H1 (cell line): ENCODE data around the gene CHN2. TPM values are rescaled to one million over a fixed set of nuclear protein-coding genes. Genes with fewer than 3 reads are reported as not detected.

ENCODE experiments used
- CTCF ChIA-PET: fragments of 300-600 bp; sonication (Branson Sonifier 250); formaldehyde crosslinking; loops from one replicate; lab custom pipeline; 2021; ENCODE audit not compliant: partially characterized antibody; lab: Charles Lee
- POLR2A ChIA-PET: fragments of 300-600 bp; sonication (Branson Sonifier 250); formaldehyde crosslinking; loops from one replicate; lab custom pipeline; 2021; ENCODE audit warnings: inconsistent platforms; ENCODE audit not compliant: partially characterized antibody; lab: Charles Lee
- DNase-seq, 2 experiments: peaks; one replicate each; pipeline versions ENCODE4 v3.0.0 to v3.0.0-alpha.2; 2010 to 2022; ENCODE audit warnings: low spot score in 2 of 2, low read depth in 1 of 2, mixed read lengths in 1 of 2
- FAIRE-seq: peaks from 2 replicates; lab custom pipeline; 2011; peaks lifted over from hg19 to GRCh38; lab: Jason Lieb, UNC
- H2AFZ ChIP-seq: 2 replicates; pipeline ENCODE4 v1.8.1; 2012; ENCODE audit warnings: low read length, inconsistent platforms
- H2AK5ac ChIP-seq: 2 replicates; pipeline ENCODE4 v1.6.1; 2013; ENCODE audit warnings: low read depth, low read length
- H2BK120ac ChIP-seq: replicated peaks from 2 replicates; pipeline ENCODE3; 2013; ENCODE audit warnings: low read depth, low read length, inconsistent platforms
- H2BK12ac ChIP-seq: 2 replicates; pipeline ENCODE4 v1.6.1; 2013; ENCODE audit warnings: low read depth, low read length
- H2BK15ac ChIP-seq: 2 replicates; pipeline ENCODE4 v1.6.1; 2013; ENCODE audit warnings: low read length
- H2BK20ac ChIP-seq: 2 replicates; pipeline ENCODE4 v1.6.1; 2013; ENCODE audit warnings: low read length
- H2BK5ac ChIP-seq: 2 replicates; pipeline ENCODE4 v1.6.1; 2013; ENCODE audit warnings: low read depth, low read length
- H3K14ac ChIP-seq: 2 replicates; pipeline ENCODE4 v1.6.1; 2013; ENCODE audit warnings: inconsistent platforms; ENCODE audit not compliant: insufficient read length
- H3K18ac ChIP-seq: 2 replicates; pipeline ENCODE4 v1.6.1; 2013; ENCODE audit warnings: low read length; ENCODE audit errors: extremely low read depth
- H3K23ac ChIP-seq: 2 replicates; pipeline ENCODE4 v1.6.1; 2013; ENCODE audit warnings: inconsistent platforms; ENCODE audit not compliant: insufficient read length
- H3K23me2 ChIP-seq: 2 replicates; pipeline ENCODE4 v1.6.1; 2013; ENCODE audit warnings: low read depth, low read length
- H3K27ac ChIP-seq: 2 replicates; pipeline ENCODE4 v1.6.1; 2011; ENCODE audit warnings: low read depth, low read length, inconsistent platforms
- H3K27me3 ChIP-seq, 4 experiments: replicated peaks in 1 of 4; 1 replicate in 1 of 4; 2 replicates in 3 of 4; pipeline versions ENCODE4 v1.6.1 to v1.8.1; 2011 to 2013; ENCODE audit warnings: low read length in 3 of 4, mild to moderate bottlenecking in 3 of 4, inconsistent platforms in 2 of 4, mixed read lengths in 2 of 4, moderate library complexity in 1 of 4; ENCODE audit not compliant: control insufficient read depth in 3 of 4, insufficient read depth in 3 of 4; ENCODE audit errors: extremely low read depth in 1 of 4
- H3K36me3 ChIP-seq, 4 experiments: 2 replicates each; pipeline versions ENCODE4 v1.6.1 to v1.8.1; 2011 to 2013; ENCODE audit warnings: mild to moderate bottlenecking in 4 of 4, low read length in 3 of 4, moderate library complexity in 2 of 4, control low read depth in 1 of 4, inconsistent platforms in 1 of 4; ENCODE audit not compliant: insufficient read depth in 4 of 4, control insufficient read depth in 2 of 4
- H3K4ac ChIP-seq: replicated peaks from 2 replicates; pipeline ENCODE3; 2013; ENCODE audit warnings: low read length, low read depth, mixed read lengths, inconsistent platforms; ENCODE audit not compliant: insufficient read length
- H3K4me1 ChIP-seq, 4 experiments: replicated peaks in 1 of 4; 1 replicate in 1 of 4; 2 replicates in 3 of 4; pipeline versions ENCODE4 v1.6.1 to v1.8.1; 2011 to 2013; ENCODE audit warnings: low read length in 3 of 4, inconsistent platforms in 2 of 4, mixed read lengths in 1 of 4; ENCODE audit not compliant: insufficient read depth in 4 of 4, control insufficient read depth in 3 of 4
- H3K4me2 ChIP-seq, 2 experiments: 2 replicates each; pipeline versions ENCODE4 v1.6.1 to v1.8.1; 2011 to 2013; ENCODE audit warnings: low read depth in 2 of 2, low read length in 2 of 2, control low read depth in 1 of 2, inconsistent platforms in 1 of 2, mild to moderate bottlenecking in 1 of 2; ENCODE audit not compliant: insufficient read depth in 1 of 2
- H3K4me3 ChIP-seq, 4 experiments: fragments of 200-600, 300-600 bp in 1 of 4; sonication (generic), shearing (Covaris generic), sonication (Bioruptor Twin) in 1 of 4; 2 replicates each; pipeline versions ENCODE4 v1.5.1 to v1.8.1; 2011 to 2016; ENCODE audit warnings: low read length in 4 of 4, low read depth in 3 of 4, control low read depth in 2 of 4, inconsistent platforms in 2 of 4, mild to moderate bottlenecking in 2 of 4, mixed read lengths in 1 of 4, moderate library complexity in 1 of 4; ENCODE audit not compliant: insufficient read depth in 2 of 4; ENCODE audit errors: extremely low read depth in 1 of 4
- H3K56ac ChIP-seq: replicated peaks from 2 replicates; pipeline ENCODE3; 2013; ENCODE audit warnings: low read depth, mild to moderate bottlenecking, mixed read lengths, low read length, inconsistent platforms; ENCODE audit not compliant: insufficient read length
- H3K79me1 ChIP-seq: 2 replicates; pipeline ENCODE4 v1.6.1; 2013; ENCODE audit warnings: low read depth, low read length, control low read depth
- H3K79me2 ChIP-seq, 2 experiments: 2 replicates each; pipeline versions ENCODE4 v1.6.1 to v1.8.1; 2012 to 2013; ENCODE audit warnings: low read length in 2 of 2, mild to moderate bottlenecking in 2 of 2, inconsistent platforms in 1 of 2; ENCODE audit not compliant: insufficient read depth in 2 of 2, control insufficient read depth in 1 of 2
- H3K9ac ChIP-seq, 4 experiments: replicated peaks in 1 of 4; 1 replicate in 1 of 4; 2 replicates in 3 of 4; pipeline versions ENCODE4 v1.6.1 to v1.8.1; 2011 to 2013; ENCODE audit warnings: low read depth in 3 of 4, low read length in 3 of 4, control low read depth in 2 of 4, mild to moderate bottlenecking in 2 of 4, moderate library complexity in 2 of 4, inconsistent platforms in 1 of 4; ENCODE audit errors: extremely low read depth in 1 of 4
- H3K9me3 ChIP-seq, 2 experiments: 2 replicates each; pipeline versions ENCODE4 v1.6.1 to v1.8.1; 2012 to 2013; ENCODE audit warnings: mild to moderate bottlenecking in 2 of 2, moderate library complexity in 2 of 2, control low read depth in 1 of 2, inconsistent platforms in 1 of 2, low read depth in 1 of 2, low read length in 1 of 2, mixed read lengths in 1 of 2; ENCODE audit not compliant: insufficient read depth in 2 of 2
- H4K20me1 ChIP-seq, 2 experiments: replicated peaks in 1 of 2; 2 replicates each; pipeline versions ENCODE3 to v1.8.1; 2011 to 2013; ENCODE audit warnings: inconsistent platforms in 2 of 2, low read length in 2 of 2, mild to moderate bottlenecking in 1 of 2; ENCODE audit not compliant: insufficient read depth in 2 of 2, control insufficient read depth in 1 of 2
- H4K5ac ChIP-seq: 2 replicates; pipeline ENCODE4 v1.6.1; 2013; ENCODE audit warnings: low read length, low read depth, mixed read lengths, inconsistent platforms; ENCODE audit not compliant: insufficient read length
- H4K8ac ChIP-seq: 2 replicates; pipeline ENCODE4 v1.8.0; 2013; ENCODE audit warnings: mild to moderate bottlenecking, moderate library complexity, low read length, inconsistent platforms; ENCODE audit not compliant: insufficient read depth; ENCODE audit errors: extremely low read depth
- H4K91ac ChIP-seq: replicated peaks from 2 replicates; pipeline ENCODE3; 2013; ENCODE audit warnings: low read length, mixed read lengths, inconsistent platforms; ENCODE audit not compliant: insufficient read length
- CEBPB ChIP-seq: IDR thresholded peaks from 2 replicates; pipeline ENCODE4 v1.6.1; 2012; ENCODE audit warnings: low read depth, low read length
- CHD2 ChIP-seq: IDR thresholded peaks from 2 replicates; pipeline ENCODE4 v1.6.1; 2012; ENCODE audit warnings: low read length, improper control_type of control experiment
- CTBP2 ChIP-seq: IDR thresholded peaks from 2 replicates; pipeline ENCODE4 v1.7.0; 2011; ENCODE audit warnings: borderline replicate concordance, mild to moderate bottlenecking, moderate library complexity, mixed read lengths, low read length; ENCODE audit not compliant: insufficient read depth, insufficient read length
- KDM5A ChIP-seq: fragments of 200-600 bp; IDR thresholded peaks from 2 replicates; pipeline ENCODE4 v1.7.1; 2012; ENCODE audit warnings: mild to moderate bottlenecking, low read length, inconsistent platforms, mixed read lengths
- MAFK ChIP-seq: IDR thresholded peaks from 2 replicates; pipeline ENCODE4 v1.6.1; 2012; ENCODE audit warnings: low read depth, mild to moderate bottlenecking, improper control_type of control experiment, low read length
- SP1 ChIP-seq: IDR thresholded peaks from 2 replicates; pipeline ENCODE4 v1.6.1; 2011; ENCODE audit warnings: low read depth, low read length
- WGBS, 2 experiments: shearing (Covaris generic) in 1 of 2; methylation state at CpG; one replicate each; pipeline versions ENCODE4 v1.1.6 to v1.1.7; 2013 to 2015; ENCODE audit warnings: low lambda C conversion rate in 2 of 2, mixed read lengths in 2 of 2, inconsistent platforms in 1 of 2, low coverage in 1 of 2, missing lambda C conversion rate in 1 of 2; ENCODE audit not compliant: insufficient replicate concordance in 2 of 2, insufficient coverage in 1 of 2, insufficient read length in 1 of 2; ENCODE audit errors: extremely low coverage in 1 of 2, missing lambda C conversion rate in 1 of 2; 5-methylcytosine and 5-hydroxymethylcytosine counted together
- polyA plus RNA-seq, 7 experiments: library from polyadenylated mRNA; depleted of rRNA in 3 of 7; stranded (reverse) in 5 of 7; unstranded in 2 of 7; fragments of >200 nt in 5 of 7; fragments of 200-250 nt in 2 of 7; gene quantifications; 1 replicate in 5 of 7; 2 replicates in 1 of 7; 4 replicates in 1 of 7; pipeline versions ENCODE4 v1.2.1 to v1.2.3, GENCODE V29; 2011 to 2013; ENCODE audit warnings: missing spikeins in 2 of 7, mixed read lengths in 2 of 7
- total RNA-seq: library from RNA; stranded (reverse); fragmentation: NEBNext Ultra II Directional; extraction: Animal tissue kit (Norgen Biotek cat#: 25700); gene quantifications from 2 replicates; pipeline ENCODE4 v1.2.1, GENCODE V29; 2021

Gene CHN2
- total and polyA plus RNA-seq, 2 of the 8 experiments (the other 6 are each of a cell fraction or from before 2014, with no cell fraction given) = 2.9 to 4.8 TPM

GRCh38 chr7:29363636-29364425 lies 169.3 kb downstream of the CHN2 start:
- Histone ChIP-seq H3K36me3 (no peaks in the 10 kb centered on the region), H3K14ac (no peak overlapping the region), H2AFZ (no peak overlapping the region), H3K4ac (no peak overlapping the region), H4K20me1 (no peaks in the 10 kb centered on the region), H3K9ac (no peak overlapping the region), H2BK120ac (no peak overlapping the region), H2BK15ac (no peak overlapping the region), H4K5ac (no peak overlapping the region), H3K79me2 (no peaks in the 10 kb centered on the region), H2BK5ac (no peak overlapping the region), H3K23ac (no peak overlapping the region), H2BK20ac (no peak overlapping the region), H3K23me2 (no peaks in the 10 kb centered on the region), H3K4me3 (no peak overlapping the region), H2AK5ac (no peak overlapping the region), H3K4me1 (peaks cover 0 to 5% (median 3%) of the 10 kb centered on the region in 4 experiments; a peak in 2 of 7 replicates), H2BK12ac (no peak overlapping the region), H3K27ac (no peak overlapping the region), H3K18ac (no peak overlapping the region), H4K8ac (no peak overlapping the region), H4K91ac (no peak overlapping the region), H3K56ac (no peak overlapping the region), H3K4me2 (no peak overlapping the region), H3K79me1 (no peaks in the 10 kb centered on the region), H3K9me3 (no peaks in the 10 kb centered on the region), H3K27me3 (no peaks in the 10 kb centered on the region)
- WGBS, 2 experiments = 87% methylated on average over 3 of the region's 3 CpGs; no CpG with 5 or more reads in 1 of the 2 experiments
- POLR2A ChIA-PET = interaction anchor here (1.2 to 1.3 kb wide), 3 partner anchors 9 to 190 kb away, joined by 3 read pairs; no protein-coding TSS in a partner anchor
- FAIRE-seq (no peak), DNase-seq (no peak)
- CTCF ChIA-PET = interaction anchor here (2.4 kb wide), 1 partner anchor 174 kb away, joined by 6 read pairs; no protein-coding TSS in a partner anchor
- TF ChIP-seq SP1 (no peak), CTBP2 (no peak), KDM5A (no peak), CEBPB (no peak), MAFK (no peak), CHD2 (no peak)
